Gastrocnemius medialis (tissue), 4 donors: ENCODE measurements around the gene ABCC12.

ENCODE experiments used
- POLR2A ChIP-seq, 2 donors: fragments of 450-650 bp; IDR thresholded peaks; one replicate each; pipeline ENCODE4 v1.6.1; 2017; ENCODE audit warnings: antibody characterized with exemption in 2 of 2, mild to moderate bottlenecking in 2 of 2, moderate library complexity in 2 of 2
- TF ChIP-seq, protein P1 (sequence below), 5 experiments: fragments of 450-650 bp in 3 of 5; fragments of 200-600 bp in 2 of 5; sonication (generic) in 2 of 5; IDR thresholded peaks in 4 of 5; conservative IDR thresholded peaks in 1 of 5; 1 replicate in 4 of 5; 2 replicates in 1 of 5; pipeline ENCODE4 v1.5.1; 2016 to 2019; ENCODE audit warnings: antibody characterized with exemption in 5 of 5, mild to moderate bottlenecking in 3 of 5, moderate library complexity in 3 of 5

DNA sequence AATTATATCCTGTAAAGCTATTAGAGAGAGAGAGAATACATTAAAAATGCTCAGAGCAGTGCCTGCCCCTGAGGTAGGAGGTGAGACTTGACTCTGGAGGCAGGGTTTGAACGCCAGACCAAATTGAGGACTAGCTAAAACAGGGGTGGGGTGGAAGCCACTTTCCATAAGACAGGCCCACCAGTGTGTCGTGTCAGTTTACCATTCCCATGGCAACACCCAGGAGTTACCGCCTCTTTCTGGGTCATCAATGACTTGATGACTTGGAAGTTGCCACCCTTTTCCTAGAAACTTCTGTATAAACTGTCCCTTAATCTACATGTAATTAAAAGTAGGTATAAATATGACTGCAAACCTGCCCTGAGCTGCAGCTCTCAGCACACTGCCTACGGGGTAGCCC, 32.0 kb upstream of the ABCC12 start:
- TF ChIP-seq, protein P1, sequence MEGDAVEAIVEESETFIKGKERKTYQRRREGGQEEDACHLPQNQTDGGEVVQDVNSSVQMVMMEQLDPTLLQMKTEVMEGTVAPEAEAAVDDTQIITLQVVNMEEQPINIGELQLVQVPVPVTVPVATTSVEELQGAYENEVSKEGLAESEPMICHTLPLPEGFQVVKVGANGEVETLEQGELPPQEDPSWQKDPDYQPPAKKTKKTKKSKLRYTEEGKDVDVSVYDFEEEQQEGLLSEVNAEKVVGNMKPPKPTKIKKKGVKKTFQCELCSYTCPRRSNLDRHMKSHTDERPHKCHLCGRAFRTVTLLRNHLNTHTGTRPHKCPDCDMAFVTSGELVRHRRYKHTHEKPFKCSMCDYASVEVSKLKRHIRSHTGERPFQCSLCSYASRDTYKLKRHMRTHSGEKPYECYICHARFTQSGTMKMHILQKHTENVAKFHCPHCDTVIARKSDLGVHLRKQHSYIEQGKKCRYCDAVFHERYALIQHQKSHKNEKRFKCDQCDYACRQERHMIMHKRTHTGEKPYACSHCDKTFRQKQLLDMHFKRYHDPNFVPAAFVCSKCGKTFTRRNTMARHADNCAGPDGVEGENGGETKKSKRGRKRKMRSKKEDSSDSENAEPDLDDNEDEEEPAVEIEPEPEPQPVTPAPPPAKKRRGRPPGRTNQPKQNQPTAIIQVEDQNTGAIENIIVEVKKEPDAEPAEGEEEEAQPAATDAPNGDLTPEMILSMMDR (IDR thresholded peaks at IDR 0.05 in 4 of 5, conservative IDR thresholded peaks at IDR 0.05 in 1 of 5) = no peak
- TF ChIP-seq POLR2A (IDR thresholded peaks at IDR 0.05) = no peak
